MCF 10A (cell line): ENCODE measurements around the gene ZNF688. TPM values are rescaled to one million over a fixed set of nuclear protein-coding genes. Genes with fewer than 3 reads are reported as not detected.

Experiments
- BruUV-seq: library from RNA; stranded (reverse); fragments of 400-500 nt; replicated peaks from 2 replicates; lab custom pipeline; 2021; lab: Mats Ljungman, UMichigan
- CTCF ChIA-PET: fragments of 300-600 bp; sonication (Branson Sonifier 250); formaldehyde crosslinking; extraction: SDS; loops from one replicate; lab custom pipeline; 2021; ENCODE audit warnings: antibody characterized with exemption, inconsistent platforms; lab: Yijun Ruan, JAX
- POLR2A ChIA-PET: fragments of 300-600, 350-650 bp; sonication (Branson Sonifier 250); formaldehyde crosslinking; extraction: SDS; loops from one replicate; lab custom pipeline; 2020; ENCODE audit warnings: antibody characterized with exemption, inconsistent platforms; lab: Yijun Ruan, JAX
- DNase-seq: peaks from one replicate; pipeline ENCODE4 v3.0.0-alpha.2; 2018; ENCODE audit not compliant: unreplicated experiment
- H3K27ac Mint-ChIP-seq: one replicate; pipeline ENCODE4 v1.8.0; 2022; ENCODE audit warnings: mild to moderate bottlenecking, low read depth, mixed read lengths; ENCODE audit not compliant: unreplicated experiment
- H3K27me3 Mint-ChIP-seq: one replicate; pipeline ENCODE4 v1.8.0; 2022; ENCODE audit warnings: mixed read lengths; ENCODE audit not compliant: insufficient read depth, unreplicated experiment
- H3K36me3 Mint-ChIP-seq: one replicate; pipeline ENCODE4 v1.8.0; 2022; ENCODE audit warnings: mild to moderate bottlenecking, moderate library complexity, mixed read lengths; ENCODE audit not compliant: insufficient read depth, unreplicated experiment
- H3K4me1 Mint-ChIP-seq: one replicate; pipeline ENCODE4 v1.8.0; 2022; ENCODE audit warnings: mixed read lengths; ENCODE audit not compliant: insufficient read depth, unreplicated experiment
- H3K4me3 Mint-ChIP-seq: one replicate; pipeline ENCODE4 v1.8.0; 2022; ENCODE audit warnings: mild to moderate bottlenecking, moderate library complexity, mixed read lengths; ENCODE audit not compliant: unreplicated experiment
- H3K9me3 Mint-ChIP-seq: one replicate; pipeline ENCODE4 v1.8.0; 2022; ENCODE audit warnings: mixed read lengths; ENCODE audit not compliant: unreplicated experiment
- intact Hi-C: fragments of 100-400 bp; cut with micrococcal nuclease; formaldehyde crosslinking; loops from 2 replicates; pipeline ENCODE4 v1.14.1; 2022
- total RNA-seq: library from RNA; stranded (reverse); gene quantifications from 2 replicates; pipeline ENCODE4 v1.2.3, GENCODE V29; 2022
- TF ChIP-seq, protein P1 (sequence below): fragments of 200-600 bp; IDR thresholded peaks from one replicate; pipeline ENCODE4 v1.8.0; 2022; ENCODE audit warnings: antibody characterized with exemption, mild to moderate bottlenecking; ENCODE audit not compliant: unreplicated experiment

The ZNF688 gene
- total RNA-seq, 1 experiment from 2014 or later: 9.0 TPM

DNA sequence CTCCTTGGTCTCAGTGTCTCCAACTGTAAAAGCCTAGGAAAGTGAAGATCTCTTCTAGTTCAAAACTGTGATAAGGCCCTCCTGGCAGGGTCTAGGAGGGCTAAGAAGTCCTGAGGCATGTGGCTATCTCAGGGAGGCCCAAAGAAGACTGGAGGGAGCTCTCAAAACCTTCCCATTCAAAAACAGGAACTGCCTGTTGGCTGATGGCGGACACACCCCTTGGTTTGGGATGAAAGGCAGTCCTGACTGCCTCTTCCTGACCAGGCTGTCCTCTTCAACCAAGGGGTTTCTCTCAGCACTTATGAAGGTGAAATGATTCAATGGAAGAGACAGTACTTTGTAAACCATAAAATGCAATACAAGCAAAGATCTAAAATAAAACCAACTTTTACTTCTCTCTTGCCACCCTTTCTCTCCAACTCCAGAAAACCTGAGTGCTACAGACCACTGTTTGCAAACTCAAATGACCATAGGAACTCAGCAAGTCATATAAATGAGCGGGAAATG is 18.1 kb downstream of the ZNF688 start:
- Mint-ChIP-seq H3K9me3 (no peaks in the 10 kb centered on the region), H3K27ac (no peak overlapping the region), H3K36me3 (peaks cover 32% of the 10 kb centered on the region), H3K4me1 (peaks cover 5% of the 10 kb centered on the region), H3K27me3 (no peaks in the 10 kb centered on the region), H3K4me3 (no peak overlapping the region)
- TF ChIP-seq, protein P1, sequence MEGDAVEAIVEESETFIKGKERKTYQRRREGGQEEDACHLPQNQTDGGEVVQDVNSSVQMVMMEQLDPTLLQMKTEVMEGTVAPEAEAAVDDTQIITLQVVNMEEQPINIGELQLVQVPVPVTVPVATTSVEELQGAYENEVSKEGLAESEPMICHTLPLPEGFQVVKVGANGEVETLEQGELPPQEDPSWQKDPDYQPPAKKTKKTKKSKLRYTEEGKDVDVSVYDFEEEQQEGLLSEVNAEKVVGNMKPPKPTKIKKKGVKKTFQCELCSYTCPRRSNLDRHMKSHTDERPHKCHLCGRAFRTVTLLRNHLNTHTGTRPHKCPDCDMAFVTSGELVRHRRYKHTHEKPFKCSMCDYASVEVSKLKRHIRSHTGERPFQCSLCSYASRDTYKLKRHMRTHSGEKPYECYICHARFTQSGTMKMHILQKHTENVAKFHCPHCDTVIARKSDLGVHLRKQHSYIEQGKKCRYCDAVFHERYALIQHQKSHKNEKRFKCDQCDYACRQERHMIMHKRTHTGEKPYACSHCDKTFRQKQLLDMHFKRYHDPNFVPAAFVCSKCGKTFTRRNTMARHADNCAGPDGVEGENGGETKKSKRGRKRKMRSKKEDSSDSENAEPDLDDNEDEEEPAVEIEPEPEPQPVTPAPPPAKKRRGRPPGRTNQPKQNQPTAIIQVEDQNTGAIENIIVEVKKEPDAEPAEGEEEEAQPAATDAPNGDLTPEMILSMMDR: no peak
- no TSS peak for BruUV-seq
- no peak for DNase-seq
- CTCF ChIA-PET: interaction anchor here (1.0 to 1.7 kb wide), 3 partner anchors 17 to 124 kb away, joined by 3 to 6 read pairs (median 5); partner anchors contain the start of gene DCTPP1
- POLR2A ChIA-PET: no interaction called here
- intact Hi-C loops: no loop called here

DNA sequence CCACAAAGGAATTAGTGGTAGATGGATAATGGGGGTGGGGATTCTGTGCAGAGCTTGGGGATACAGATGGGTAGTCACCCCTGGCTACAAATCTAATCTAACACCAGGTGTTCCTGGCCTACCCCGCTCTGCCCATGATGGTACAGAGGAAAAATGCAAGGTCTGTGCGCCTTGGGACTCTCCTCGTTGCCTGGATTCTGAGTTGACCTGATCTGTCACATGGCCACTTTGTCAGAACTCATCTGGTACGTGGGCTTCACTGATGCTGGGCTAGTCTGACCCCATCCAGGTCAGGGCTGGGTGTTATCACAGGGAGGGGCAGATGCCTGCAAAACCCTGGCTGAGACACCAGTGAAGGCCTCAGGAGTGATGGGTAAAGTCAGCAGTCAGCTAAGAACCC is 18.6 kb downstream of the ZNF688 start:
- H3K27me3 Mint-ChIP-seq: no peaks in the 10 kb centered on the region
- TF ChIP-seq, protein P1: no peak
- H3K27ac Mint-ChIP-seq: no peak overlapping the region
- BruUV-seq: no TSS peak
- POLR2A ChIA-PET: no interaction called here
- intact Hi-C loops: no loop called here
- peaks cover 32% of the 10 kb centered on the region for H3K36me3 Mint-ChIP-seq
- DNase-seq: no peak
- H3K4me1 Mint-ChIP-seq: peaks cover 5% of the 10 kb centered on the region
- no peaks in the 10 kb centered on the region for H3K9me3 Mint-ChIP-seq
- H3K4me3 Mint-ChIP-seq: no peak overlapping the region
- CTCF ChIA-PET: interaction anchor here (1.0 to 1.2 kb wide), 2 partner anchors 17 to 123 kb away, joined by 3 to 5 read pairs; partner anchors contain the start of gene DCTPP1

DNA sequence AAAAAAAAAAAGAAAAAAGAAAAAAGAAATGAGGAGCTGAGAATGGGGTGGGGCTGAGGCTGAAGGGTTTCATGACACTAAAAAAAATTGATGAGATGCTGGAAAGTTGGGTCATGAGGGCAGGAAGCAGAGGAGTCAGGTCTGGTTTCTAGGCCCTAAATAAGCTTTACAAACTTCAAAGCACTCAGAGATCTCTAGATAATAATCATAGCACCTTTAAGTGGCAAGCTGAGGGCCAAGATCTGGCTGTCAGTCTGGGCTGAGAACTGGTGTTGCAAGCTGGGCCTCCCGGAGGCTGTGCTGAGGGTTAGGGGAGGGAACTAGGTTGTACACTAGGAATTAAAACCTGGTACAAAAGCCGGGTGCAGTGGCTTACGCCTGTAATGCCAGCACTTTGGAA is 19.7 kb downstream of the ZNF688 start:
- Mint-ChIP-seq H3K27ac (no peak overlapping the region), H3K27me3 (no peaks in the 10 kb centered on the region), H3K36me3 (peaks cover 29% of the 10 kb centered on the region), H3K4me3 (no peak overlapping the region), H3K9me3 (no peaks in the 10 kb centered on the region), H3K4me1 (peaks cover 5% of the 10 kb centered on the region)
- ChIA-PET CTCF (interaction anchor here (0.6 to 1.4 kb wide), 4 partner anchors 64 to 122 kb away, joined by 3 to 5 read pairs (median 4); partner anchors contain the start of gene DCTPP1), POLR2A (interaction anchor here (0.7 kb wide), 1 partner anchor 10 kb away, joined by 3 read pairs; no protein-coding TSS in a partner anchor)
- intact Hi-C loops: no loop called here
- no TSS peak for BruUV-seq
- TF ChIP-seq, protein P1: no peak
- no peak for DNase-seq

DNA sequence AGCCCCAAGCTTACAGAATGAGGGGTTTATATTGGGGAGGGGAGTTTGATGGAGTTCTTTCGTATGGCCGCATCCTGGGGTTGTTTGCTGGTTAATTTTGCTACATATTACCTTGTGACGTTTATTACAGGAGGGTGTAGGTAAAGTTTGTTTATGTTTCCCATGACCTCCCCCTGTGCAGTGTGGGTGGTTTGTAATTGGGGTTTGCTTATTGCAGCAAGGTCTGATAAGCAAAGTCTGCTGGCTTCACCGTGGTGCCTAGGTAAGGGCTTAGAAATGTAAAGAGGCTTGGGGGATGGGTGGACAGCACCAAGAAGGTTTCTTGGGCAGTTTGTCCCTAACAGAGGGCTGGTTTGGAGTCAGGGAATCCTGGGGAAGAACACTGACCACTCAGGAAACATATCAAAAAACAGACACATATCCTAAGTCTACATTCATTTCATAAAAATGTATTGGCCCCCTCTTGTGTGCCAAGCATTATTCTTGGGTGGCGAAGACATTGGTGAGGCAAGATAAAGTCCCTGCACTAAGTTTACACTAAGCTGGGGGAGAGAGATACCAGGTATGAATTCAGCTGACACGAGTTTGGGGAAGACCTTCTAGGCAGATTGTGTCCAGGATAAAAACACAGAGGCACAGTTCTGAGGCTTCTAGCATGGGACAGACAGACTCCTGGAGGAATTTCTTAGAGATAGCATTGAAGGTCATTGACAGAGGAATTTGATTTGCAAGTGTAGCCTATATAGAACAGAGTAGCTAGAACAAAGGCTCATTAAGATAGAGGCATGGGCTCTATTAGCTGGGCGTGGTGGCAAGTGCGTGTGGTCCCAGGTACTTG is 22.9 kb downstream of the ZNF688 start:
- Mint-ChIP-seq H3K27ac (no peak overlapping the region), H3K4me1 (no peaks in the 10 kb centered on the region), H3K27me3 (no peaks in the 10 kb centered on the region), H3K4me3 (no peak overlapping the region), H3K36me3 (peaks cover 7% of the 10 kb centered on the region), H3K9me3 (no peaks in the 10 kb centered on the region)
- BruUV-seq: no TSS peak
- DNase-seq: no peak
- TF ChIP-seq, protein P1: no peak
- intact Hi-C loops: no loop called here
- ChIA-PET POLR2A (interaction anchor here (0.7 to 1.0 kb wide), 3 partner anchors 9 to 265 kb away, joined by 4 to 7 read pairs (median 4); partner anchors contain the start of gene ZNF747), CTCF (interaction anchor here (0.6 to 1.0 kb wide), 4 partner anchors 17 to 118 kb away, joined by 3 to 4 read pairs (median 3); no protein-coding TSS in a partner anchor)
